DOHH2 (cell line): ENCODE data around the gene HMCN2.

Source experiments
- EZH2phosphoT487 ChIP-seq: fragments of 200-600 bp; sonication (generic); IDR thresholded peaks from 2 replicates; pipeline ENCODE4 v1.6.1; 2017; ENCODE audit warnings: borderline replicate concordance, mild to moderate bottlenecking, antibody characterized with exemption, low read length, moderate library complexity, mixed read lengths
- TF ChIP-seq, protein P1 (sequence below): fragments of 200-600 bp; sonication (generic); IDR thresholded peaks from one replicate; pipeline ENCODE4 v1.5.1; 2014; ENCODE audit warnings: antibody characterized with exemption, mild to moderate bottlenecking, low read depth, low read length; ENCODE audit not compliant: poor library complexity, severe bottlenecking

DNA sequence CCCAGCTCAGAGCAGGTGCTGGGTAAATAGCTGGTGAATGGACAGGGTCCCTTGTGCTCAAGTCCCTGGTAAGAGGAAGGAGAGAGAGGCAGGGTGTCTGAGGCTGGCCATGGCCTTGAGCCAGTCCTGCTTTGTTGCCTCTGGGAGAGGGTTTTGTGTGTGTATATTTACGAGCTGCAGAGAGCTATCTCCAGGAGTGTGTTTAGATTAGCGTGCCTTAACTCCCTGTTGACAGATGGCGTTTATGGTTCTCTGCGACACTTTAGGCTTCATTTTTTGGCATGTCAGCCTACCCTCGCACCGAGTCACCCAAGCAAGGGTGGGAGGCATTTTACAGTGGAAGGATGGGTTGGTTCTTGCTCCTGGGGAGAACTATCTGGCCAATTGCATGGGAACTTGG is 22.2 kb downstream of the HMCN2 start:
- TF ChIP-seq, protein P1, sequence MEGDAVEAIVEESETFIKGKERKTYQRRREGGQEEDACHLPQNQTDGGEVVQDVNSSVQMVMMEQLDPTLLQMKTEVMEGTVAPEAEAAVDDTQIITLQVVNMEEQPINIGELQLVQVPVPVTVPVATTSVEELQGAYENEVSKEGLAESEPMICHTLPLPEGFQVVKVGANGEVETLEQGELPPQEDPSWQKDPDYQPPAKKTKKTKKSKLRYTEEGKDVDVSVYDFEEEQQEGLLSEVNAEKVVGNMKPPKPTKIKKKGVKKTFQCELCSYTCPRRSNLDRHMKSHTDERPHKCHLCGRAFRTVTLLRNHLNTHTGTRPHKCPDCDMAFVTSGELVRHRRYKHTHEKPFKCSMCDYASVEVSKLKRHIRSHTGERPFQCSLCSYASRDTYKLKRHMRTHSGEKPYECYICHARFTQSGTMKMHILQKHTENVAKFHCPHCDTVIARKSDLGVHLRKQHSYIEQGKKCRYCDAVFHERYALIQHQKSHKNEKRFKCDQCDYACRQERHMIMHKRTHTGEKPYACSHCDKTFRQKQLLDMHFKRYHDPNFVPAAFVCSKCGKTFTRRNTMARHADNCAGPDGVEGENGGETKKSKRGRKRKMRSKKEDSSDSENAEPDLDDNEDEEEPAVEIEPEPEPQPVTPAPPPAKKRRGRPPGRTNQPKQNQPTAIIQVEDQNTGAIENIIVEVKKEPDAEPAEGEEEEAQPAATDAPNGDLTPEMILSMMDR = no peak
- no peak for TF ChIP-seq EZH2phosphoT487
